Lower lobe of right lung (tissue), 2 donors: ENCODE results near the gene PTPRN2. TPM values are rescaled to one million over a fixed set of nuclear protein-coding genes. Genes with fewer than 3 reads are reported as not detected.

Experiments
- ATAC-seq, 2 donors: fragments of 200-7000 bp; cut with Tn5 transposase; one replicate each; pipeline ENCODE4 v1.9.1; 2020 to 2022; ENCODE audit warnings: mild to moderate bottlenecking in 2 of 2, moderate library complexity in 2 of 2
- DNase-seq: peaks from one replicate; pipeline ENCODE4 v3.0.0-alpha.2; 2020
- H3K27ac ChIP-seq: fragments of 200-600 bp; one replicate; pipeline ENCODE4 v1.8.0; 2022
- H3K27me3 ChIP-seq: fragments of 200-600 bp; one replicate; pipeline ENCODE4 v1.8.0; 2022; ENCODE audit warnings: low read depth
- H3K36me3 ChIP-seq: fragments of 200-600 bp; one replicate; pipeline ENCODE4 v1.8.0; 2022; ENCODE audit warnings: mild to moderate bottlenecking
- H3K4me1 ChIP-seq: fragments of 200-600 bp; one replicate; pipeline ENCODE4 v1.8.0; 2022
- H3K4me3 ChIP-seq: fragments of 200-600 bp; one replicate; pipeline ENCODE4 v1.8.0; 2022; ENCODE audit warnings: mild to moderate bottlenecking
- H3K9me3 ChIP-seq: fragments of 200-600 bp; one replicate; pipeline ENCODE4 v1.8.0; 2022
- CTCF ChIP-seq: fragments of 200-600 bp; IDR thresholded peaks from one replicate; pipeline ENCODE4 v1.8.0; 2022; ENCODE audit warnings: antibody characterized with exemption, mild to moderate bottlenecking
- intact Hi-C: fragments of 100-400 bp; cut with DNase I; formaldehyde crosslinking; loops from one replicate; pipeline ENCODE4 v1.11.0; 2022
- total RNA-seq: library from RNA; stranded (reverse); fragmentation: NEBNext Ultra II Directional; extraction: Animal tissue kit (Norgen Biotek cat#: 25700); gene quantifications from one replicate; pipeline ENCODE4 v1.2.1, GENCODE V29; 2021
- donor health status: DM: no; HTN: yes; CAD: no; lungs with severe emphysema.

PTPRN2 gene
- total RNA-seq, 1 donor from 2014 or later, result 6.8 TPM

- Histone ChIP-seq H3K4me3 (peak overlapping the region; percentile 31), H3K9me3 (no peaks in the 10 kb centered on the region), H3K4me1 (peaks cover 10% of the 10 kb centered on the region), H3K27me3 (no peaks in the 10 kb centered on the region), H3K27ac (peak overlapping the region; percentile 36), H3K36me3 (no peaks in the 10 kb centered on the region)
- peak in 1 of 2 donors; percentile 25 for ATAC-seq
- intact Hi-C loops, result no loop called here
- DNase-seq, result no peak
- TF ChIP-seq CTCF, result no peak
Measured at GRCh38 chr7:158015403-158016179, 572.0 kb downstream of the PTPRN2 start.

GRCh38 chr7:158014976-158015375 lies 572.6 kb downstream of the PTPRN2 start:
- DNase-seq, result no peak
- Histone ChIP-seq H3K27me3 (no peaks in the 10 kb centered on the region), H3K4me3 (no peak overlapping the region), H3K9me3 (no peaks in the 10 kb centered on the region), H3K27ac (no peak overlapping the region), H3K4me1 (peaks cover 10% of the 10 kb centered on the region), H3K36me3 (no peaks in the 10 kb centered on the region)
- TF ChIP-seq CTCF, result no peak
- intact Hi-C loops, result no loop called here
- no peak for ATAC-seq

- ATAC-seq, result no peak
- Histone ChIP-seq H3K9me3 (no peaks in the 10 kb centered on the region), H3K27me3 (no peaks in the 10 kb centered on the region), H3K4me1 (peaks cover 10% of the 10 kb centered on the region), H3K4me3 (no peak overlapping the region), H3K36me3 (no peaks in the 10 kb centered on the region), H3K27ac (no peak overlapping the region)
- DNase-seq, result no peak
- intact Hi-C loops, result no loop called here
- no peak for TF ChIP-seq CTCF
Measured at GRCh38 chr7:158013085-158013668, 574.4 kb downstream of the PTPRN2 start.

GRCh38 chr7:158011941-158012340 lies 575.7 kb downstream of the PTPRN2 start:
- H3K4me1 ChIP-seq, result peaks cover 10% of the 10 kb centered on the region
- intact Hi-C loops, result no loop called here
- no peaks in the 10 kb centered on the region for H3K9me3 ChIP-seq
- no peak overlapping the region for H3K27ac ChIP-seq
- no peak for DNase-seq
- TF ChIP-seq CTCF, result no peak
- no peaks in the 10 kb centered on the region for H3K36me3 ChIP-seq
- H3K4me3 ChIP-seq, result no peak overlapping the region
- H3K27me3 ChIP-seq, result no peaks in the 10 kb centered on the region
- no peak for ATAC-seq

- no peak for ATAC-seq
- Histone ChIP-seq H3K9me3 (no peaks in the 10 kb centered on the region), H3K4me1 (peaks cover 9% of the 10 kb centered on the region), H3K27me3 (no peaks in the 10 kb centered on the region), H3K27ac (no peak overlapping the region), H3K36me3 (no peaks in the 10 kb centered on the region), H3K4me3 (no peak overlapping the region)
- no peak for TF ChIP-seq CTCF
- no peak for DNase-seq
- intact Hi-C loops, result no loop called here
Measured at GRCh38 chr7:158010961-158011693, 576.5 kb downstream of the PTPRN2 start.
